Activated T-cell treated with anti-CD3 and anti-CD28 coated beads, Interleukin-2, amount 50 U/mL, for 24 hours (primary cell): ENCODE data around the gene PDE10A.
"Not testable (repeated sequence)": the region's sequence is repeated elsewhere in the genome, so short reads cannot be mapped to it uniquely, and the experiment has no call there.

ENCODE experiments used
- DNase-seq: peaks from one replicate; pipeline ENCODE4 v3.0.0-alpha.2; 2020
- H3K27ac Mint-ChIP-seq: 2 replicates; pipeline ENCODE4 v1.8.0; 2020; ENCODE audit warnings: mild to moderate bottlenecking, mixed read lengths
- H3K27me3 Mint-ChIP-seq: 2 replicates; pipeline ENCODE4 v1.8.0; 2020; ENCODE audit warnings: mixed read lengths
- H3K36me3 Mint-ChIP-seq: 2 replicates; pipeline ENCODE4 v1.8.0; 2020; ENCODE audit warnings: low read depth, mixed read lengths
- H3K4me1 Mint-ChIP-seq: 2 replicates; pipeline ENCODE4 v1.8.0; 2020; ENCODE audit warnings: low read depth, mixed read lengths
- H3K4me3 Mint-ChIP-seq: 2 replicates; pipeline ENCODE4 v1.8.0; 2020; ENCODE audit warnings: mild to moderate bottlenecking, moderate library complexity, mixed read lengths
- H3K9me3 Mint-ChIP-seq: 2 replicates; pipeline ENCODE4 v1.8.0; 2020; ENCODE audit warnings: mixed read lengths

Gene PDE10A

GRCh38 chr6:165506657-165507056 is 156.4 kb downstream of the PDE10A start:
- DNase-seq, result no peak
- no peak overlapping the region for H3K4me3 Mint-ChIP-seq
- peaks cover 5% of the 10 kb centered on the region for H3K9me3 Mint-ChIP-seq
- no peak overlapping the region for H3K27ac Mint-ChIP-seq
- H3K4me1 Mint-ChIP-seq, result no peaks in the 10 kb centered on the region
- no peaks in the 10 kb centered on the region for H3K27me3 Mint-ChIP-seq
- no peaks in the 10 kb centered on the region for H3K36me3 Mint-ChIP-seq

- H3K27ac Mint-ChIP-seq, H3K4me1 Mint-ChIP-seq, H3K4me3 Mint-ChIP-seq, H3K36me3 Mint-ChIP-seq, DNase-seq, H3K9me3 Mint-ChIP-seq, H3K27me3 Mint-ChIP-seq: not testable (repeated sequence)
These were observed 162.7 kb downstream of the PDE10A start for GRCh38 chr6:165500214-165500907.

- peaks cover 3% of the 10 kb centered on the region for H3K9me3 Mint-ChIP-seq
- no peaks in the 10 kb centered on the region for H3K27me3 Mint-ChIP-seq
- DNase-seq, result no peak
- H3K4me1 Mint-ChIP-seq, result no peaks in the 10 kb centered on the region
- no peak overlapping the region for H3K27ac Mint-ChIP-seq
- no peaks in the 10 kb centered on the region for H3K36me3 Mint-ChIP-seq
- H3K4me3 Mint-ChIP-seq, result no peak overlapping the region
These were observed 165.6 kb downstream of the PDE10A start for GRCh38 chr6:165497472-165497871.

- H3K27me3 Mint-ChIP-seq, result no peaks in the 10 kb centered on the region
- no peaks in the 10 kb centered on the region for H3K36me3 Mint-ChIP-seq
- no peak overlapping the region for H3K27ac Mint-ChIP-seq
- H3K9me3 Mint-ChIP-seq, result peaks cover 4% of the 10 kb centered on the region
- no peak overlapping the region for H3K4me3 Mint-ChIP-seq
- no peak for DNase-seq
- H3K4me1 Mint-ChIP-seq, result no peaks in the 10 kb centered on the region
These were observed 174.3 kb downstream of the PDE10A start for GRCh38 chr6:165488624-165489295.

GRCh38 chr6:165487950-165488349 is 175.1 kb downstream of the PDE10A start:
- Mint-ChIP-seq H3K4me1 (no peaks in the 10 kb centered on the region), H3K4me3 (no peak overlapping the region), H3K9me3 (peaks cover 4% of the 10 kb centered on the region), H3K27ac (no peak overlapping the region), H3K36me3 (no peaks in the 10 kb centered on the region), H3K27me3 (no peaks in the 10 kb centered on the region)
- no peak for DNase-seq

- H3K4me3 Mint-ChIP-seq, result no peak overlapping the region
- no peaks in the 10 kb centered on the region for H3K27me3 Mint-ChIP-seq
- DNase-seq, result no peak
- no peak overlapping the region for H3K27ac Mint-ChIP-seq
- H3K4me1 Mint-ChIP-seq, result no peaks in the 10 kb centered on the region
- peaks cover 4% of the 10 kb centered on the region for H3K9me3 Mint-ChIP-seq
- H3K36me3 Mint-ChIP-seq, result no peaks in the 10 kb centered on the region
These were observed 175.7 kb downstream of the PDE10A start for GRCh38 chr6:165487347-165487746.

GRCh38 chr6:165486183-165487137 is 176.6 kb downstream of the PDE10A start:
- Mint-ChIP-seq H3K27ac (no peak overlapping the region), H3K27me3 (no peaks in the 10 kb centered on the region), H3K4me1 (no peaks in the 10 kb centered on the region), H3K36me3 (no peaks in the 10 kb centered on the region), H3K9me3 (peaks cover 4% of the 10 kb centered on the region), H3K4me3 (no peak overlapping the region)
- no peak for DNase-seq

- no peak overlapping the region for H3K4me3 Mint-ChIP-seq
- no peaks in the 10 kb centered on the region for H3K27me3 Mint-ChIP-seq
- H3K9me3 Mint-ChIP-seq, result peaks cover 4% of the 10 kb centered on the region
- no peaks in the 10 kb centered on the region for H3K36me3 Mint-ChIP-seq
- no peak overlapping the region for H3K27ac Mint-ChIP-seq
- no peaks in the 10 kb centered on the region for H3K4me1 Mint-ChIP-seq
- DNase-seq, result no peak
These were observed 178.7 kb downstream of the PDE10A start for GRCh38 chr6:165484178-165484889.

- Mint-ChIP-seq H3K36me3 (no peaks in the 10 kb centered on the region), H3K4me1 (no peaks in the 10 kb centered on the region), H3K9me3 (no peaks in the 10 kb centered on the region), H3K27me3 (no peaks in the 10 kb centered on the region), H3K27ac (no peak overlapping the region), H3K4me3 (no peak overlapping the region)
- no peak for DNase-seq
These were observed 181.1 kb downstream of the PDE10A start for GRCh38 chr6:165481921-165482320.

GRCh38 chr6:165480916-165481315 is 182.1 kb downstream of the PDE10A start:
- no peaks in the 10 kb centered on the region for H3K9me3 Mint-ChIP-seq
- no peak overlapping the region for H3K4me3 Mint-ChIP-seq
- H3K36me3 Mint-ChIP-seq, result no peaks in the 10 kb centered on the region
- H3K27ac Mint-ChIP-seq, result no peak overlapping the region
- no peaks in the 10 kb centered on the region for H3K4me1 Mint-ChIP-seq
- DNase-seq, result no peak
- H3K27me3 Mint-ChIP-seq, result no peaks in the 10 kb centered on the region

- H3K4me3 Mint-ChIP-seq, result no peak overlapping the region
- no peaks in the 10 kb centered on the region for H3K27me3 Mint-ChIP-seq
- DNase-seq, result no peak
- no peaks in the 10 kb centered on the region for H3K36me3 Mint-ChIP-seq
- no peaks in the 10 kb centered on the region for H3K9me3 Mint-ChIP-seq
- no peak overlapping the region for H3K27ac Mint-ChIP-seq
- H3K4me1 Mint-ChIP-seq, result no peaks in the 10 kb centered on the region
These were observed 184.5 kb downstream of the PDE10A start for GRCh38 chr6:165478581-165478980.

GRCh38 chr6:165469483-165469882 is 193.6 kb downstream of the PDE10A start:
- no peak for DNase-seq
- Mint-ChIP-seq H3K4me1 (no peaks in the 10 kb centered on the region), H3K36me3 (no peaks in the 10 kb centered on the region), H3K27me3 (no peaks in the 10 kb centered on the region), H3K27ac (no peak overlapping the region), H3K4me3 (no peak overlapping the region), H3K9me3 (peaks cover 13% of the 10 kb centered on the region)

- Mint-ChIP-seq H3K27me3 (no peaks in the 10 kb centered on the region), H3K4me3 (no peak overlapping the region), H3K36me3 (no peaks in the 10 kb centered on the region), H3K27ac (no peak overlapping the region), H3K9me3 (peaks cover 18% of the 10 kb centered on the region), H3K4me1 (no peaks in the 10 kb centered on the region)
- no peak for DNase-seq
These were observed 194.5 kb downstream of the PDE10A start for GRCh38 chr6:165468340-165469235.
